Epidermal melanocyte (primary cell): ENCODE measurements around the gene UROS.

ENCODE experiments used
- DNase-seq: peaks from one replicate; pipeline ENCODE4 v3.0.0; 2011; ENCODE audit warnings: low spot score; ENCODE audit not compliant: insufficient read length

Gene UROS

DNA sequence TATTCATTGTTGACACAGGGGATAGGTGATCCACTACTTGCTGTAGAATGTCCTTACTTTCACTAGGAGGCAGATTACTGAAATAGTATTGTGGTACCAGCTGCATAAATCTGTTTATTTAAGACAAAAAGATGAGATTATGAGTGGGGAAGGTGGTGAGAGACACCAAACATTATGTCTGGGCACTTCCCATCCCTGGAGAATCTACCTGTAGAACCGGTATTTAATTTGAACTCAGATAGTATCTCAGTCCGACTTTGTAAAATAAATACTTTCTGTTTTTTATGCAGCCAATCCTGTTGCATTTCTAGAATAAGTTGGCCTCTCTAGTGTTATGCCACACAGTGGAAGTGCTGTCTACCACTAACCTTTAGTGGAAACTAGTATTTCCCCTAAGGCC is 13.7 kb upstream of the UROS start:
- DNase-seq: no peak

DNA sequence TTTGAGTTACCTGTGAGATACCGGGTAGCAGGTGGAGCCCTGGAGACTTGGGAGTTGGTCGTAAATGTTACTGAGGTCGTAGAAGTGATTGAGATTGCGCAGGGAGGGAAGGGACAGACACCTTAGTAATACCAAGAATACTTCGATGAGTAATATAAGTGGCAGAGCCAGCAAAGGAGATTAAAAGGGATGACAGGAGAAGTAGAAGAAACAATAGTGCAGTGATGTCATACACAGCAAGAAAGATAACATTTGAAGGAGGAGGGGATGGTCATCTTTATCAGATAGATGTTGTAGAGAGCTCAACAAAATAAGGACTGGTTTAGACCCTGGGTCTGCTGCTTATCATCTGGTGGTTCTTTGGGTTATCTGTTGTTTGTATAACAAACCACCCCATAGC is 5.3 kb upstream of the UROS start:
- no peak for DNase-seq

DNA sequence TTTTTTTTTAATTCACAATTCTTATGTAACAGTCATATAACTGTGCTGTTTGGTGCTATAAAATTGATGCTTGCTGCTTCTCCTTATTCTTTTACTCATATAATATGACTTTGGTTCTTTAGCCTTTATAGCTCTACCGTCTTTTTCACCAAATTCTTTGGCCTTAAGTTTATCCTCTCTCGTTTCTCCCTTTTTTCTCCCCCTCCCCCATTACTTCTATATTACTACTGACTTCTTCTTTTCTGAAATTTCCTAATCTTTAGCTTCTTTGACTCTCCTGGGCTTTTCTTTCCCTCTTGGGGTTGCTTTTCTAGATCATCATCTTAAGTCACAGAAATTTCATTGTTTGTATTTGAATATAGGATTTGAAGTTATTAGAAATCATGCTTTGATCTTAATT is 4.1 kb upstream of the UROS start:
- DNase-seq: no peak

DNA sequence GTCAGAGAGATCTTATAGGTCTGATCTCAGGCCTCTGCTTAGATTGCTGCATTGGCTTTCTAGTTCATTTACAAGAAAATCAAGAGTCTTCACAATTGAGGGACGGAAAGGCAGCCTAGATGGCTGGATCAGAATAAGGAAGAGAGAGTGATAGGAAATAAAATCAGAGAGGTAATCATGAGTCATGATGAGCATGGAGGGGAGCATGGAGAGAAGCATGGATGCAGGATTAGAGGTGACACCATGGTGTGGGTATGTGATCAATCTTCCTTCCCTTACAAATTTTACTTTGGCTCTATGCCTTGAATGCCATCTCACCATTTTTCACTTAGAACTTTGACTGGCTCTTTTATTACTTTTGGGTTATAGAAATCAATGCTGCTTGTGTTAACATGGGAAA is 1.7 kb upstream of the UROS start:
- no peak for DNase-seq

DNA sequence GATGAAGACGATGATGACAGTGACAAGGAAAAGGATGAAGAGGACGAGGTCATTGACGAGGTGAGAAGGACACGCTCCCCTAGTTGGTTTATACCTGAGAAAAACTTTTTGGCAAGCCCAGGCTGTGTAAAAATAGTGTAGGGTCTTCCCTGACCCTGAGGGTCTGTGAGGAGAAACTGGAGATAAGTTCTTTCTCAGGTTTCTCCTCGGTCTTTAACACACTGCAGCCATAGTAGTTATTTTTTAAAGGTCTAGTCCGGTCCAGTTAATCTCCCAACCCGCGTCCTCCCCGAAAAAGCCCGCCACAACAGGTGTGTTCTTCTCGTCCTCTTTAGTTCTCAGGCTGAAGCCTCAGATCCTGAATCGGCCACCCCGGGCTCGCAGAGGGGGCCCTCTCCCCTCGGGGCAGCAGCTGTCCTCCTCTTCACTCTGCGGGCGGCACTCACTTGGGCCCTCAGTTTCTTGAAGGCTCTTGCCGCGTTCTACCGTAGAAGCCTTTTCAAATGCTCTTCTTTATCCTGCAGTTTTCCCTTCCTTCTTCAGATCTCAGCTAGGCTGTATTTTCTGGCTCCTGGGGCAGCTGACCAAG is 699 bp upstream of the UROS start:
- no peak for DNase-seq

DNA sequence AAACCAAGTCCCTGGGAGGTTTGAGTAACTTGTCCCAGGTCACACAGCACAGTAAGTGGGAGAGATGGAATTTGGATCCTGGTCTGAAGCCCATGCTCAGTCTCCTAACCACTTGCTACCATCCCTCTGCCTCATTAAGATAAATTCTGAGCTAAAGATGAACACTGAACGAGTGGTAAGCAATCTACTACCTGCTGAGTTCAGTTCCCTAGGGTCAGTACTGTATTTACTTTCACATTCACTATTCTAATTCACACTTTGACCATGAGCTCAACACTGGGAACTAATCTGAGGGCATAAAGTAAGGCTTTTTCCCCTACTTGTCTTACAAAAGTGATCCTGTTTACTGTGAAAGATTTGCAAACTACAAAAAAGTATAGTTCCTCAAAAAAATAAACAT is 2.4 kb downstream of the UROS start:
- no peak for DNase-seq

DNA sequence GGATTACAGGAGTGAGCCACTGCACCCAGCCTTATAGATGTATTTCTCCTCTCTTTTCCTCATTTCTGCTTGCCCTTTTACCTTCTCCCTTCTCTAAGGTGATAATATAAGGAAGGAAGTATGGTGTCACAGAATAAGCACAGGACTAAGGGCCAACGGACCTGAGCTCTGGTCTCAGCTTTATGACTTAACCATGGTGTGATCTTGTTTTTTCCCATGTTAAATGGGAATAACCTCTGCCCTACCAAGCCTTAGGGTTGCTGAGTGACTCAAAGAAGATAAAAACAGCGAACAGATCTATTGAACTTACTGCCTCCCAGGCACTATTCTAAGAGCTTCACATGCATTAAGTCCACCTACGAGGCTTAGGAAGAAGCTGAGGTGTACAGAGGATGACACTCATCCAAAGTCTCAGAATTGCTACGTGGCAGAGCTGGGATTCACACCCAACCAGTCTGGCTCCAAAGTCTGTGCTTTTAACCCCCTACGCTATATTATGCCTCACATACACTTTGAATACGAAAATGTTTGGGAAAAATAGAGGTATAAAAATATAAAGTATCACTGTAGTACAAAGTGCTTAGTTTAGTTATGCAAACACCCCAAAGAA is 5.6 kb downstream of the UROS start:
- DNase-seq: no peak

DNA sequence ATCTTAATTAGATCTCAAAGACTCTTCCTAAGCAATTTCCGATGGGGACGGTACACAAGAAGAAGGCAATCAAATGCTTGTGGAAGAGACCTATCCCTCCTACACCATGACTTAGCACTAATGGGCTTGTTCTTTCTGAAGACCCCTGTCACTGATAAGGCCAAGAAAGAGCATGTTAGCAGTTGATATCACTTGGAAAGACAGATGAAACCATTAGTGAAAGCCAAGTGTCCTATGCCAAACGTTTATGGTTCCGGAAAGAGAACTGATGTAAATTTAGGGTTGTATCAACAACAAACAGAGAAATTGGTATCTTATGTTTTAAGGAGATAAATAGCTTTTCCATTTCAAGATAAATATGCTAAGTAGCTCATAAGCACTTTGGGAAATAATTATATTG is 6.5 kb downstream of the UROS start:
- DNase-seq: no peak

DNA sequence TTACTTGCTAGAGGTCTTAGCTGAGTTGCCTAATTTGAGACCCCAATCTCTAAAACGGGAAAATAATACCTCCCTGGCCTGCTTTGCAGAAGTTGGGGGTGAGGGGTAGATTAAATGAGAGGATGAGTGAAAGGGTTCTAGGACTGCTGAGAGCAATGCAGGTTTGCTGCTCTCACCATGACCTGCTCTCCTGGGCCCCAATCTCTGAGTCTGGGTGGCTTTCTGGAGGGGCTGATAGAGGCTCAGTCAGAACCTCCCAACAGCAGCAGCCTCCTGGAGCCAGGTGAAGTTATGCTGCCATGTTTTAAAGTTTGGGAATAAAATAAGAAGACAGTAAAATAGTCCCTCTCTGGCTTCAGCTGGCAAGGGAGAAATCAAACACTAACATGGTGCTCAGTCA is 7.3 kb downstream of the UROS start:
- DNase-seq: no peak

DNA sequence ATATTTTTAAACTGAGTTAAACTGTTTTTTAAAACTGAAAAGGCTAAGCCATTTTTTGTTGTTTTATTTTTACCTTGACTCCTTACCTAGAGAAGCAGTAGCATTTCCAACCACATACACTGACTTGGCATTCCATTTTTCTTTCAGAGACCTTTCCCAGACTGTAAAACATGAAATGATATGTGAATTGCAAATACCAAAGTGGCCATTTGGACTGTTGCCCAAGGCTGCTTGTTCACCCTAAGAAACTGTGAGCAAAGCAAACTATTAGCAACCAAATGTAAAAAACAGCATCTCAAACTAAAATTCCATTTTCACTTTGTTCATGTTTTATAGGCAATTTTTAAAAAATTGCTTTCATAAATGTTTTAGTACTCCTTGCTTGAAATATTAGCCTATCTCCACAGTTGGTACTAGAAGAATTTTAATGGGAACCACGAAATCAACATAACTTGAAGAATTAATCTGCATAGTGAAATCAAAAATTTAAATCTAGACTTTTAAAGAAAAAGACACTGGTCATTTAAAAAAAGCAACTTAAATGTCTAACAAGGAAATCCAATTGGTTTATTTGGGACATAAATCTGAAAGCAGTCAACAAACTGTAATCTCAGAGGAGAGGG is 10.8 kb downstream of the UROS start:
- DNase-seq: no peak

DNA sequence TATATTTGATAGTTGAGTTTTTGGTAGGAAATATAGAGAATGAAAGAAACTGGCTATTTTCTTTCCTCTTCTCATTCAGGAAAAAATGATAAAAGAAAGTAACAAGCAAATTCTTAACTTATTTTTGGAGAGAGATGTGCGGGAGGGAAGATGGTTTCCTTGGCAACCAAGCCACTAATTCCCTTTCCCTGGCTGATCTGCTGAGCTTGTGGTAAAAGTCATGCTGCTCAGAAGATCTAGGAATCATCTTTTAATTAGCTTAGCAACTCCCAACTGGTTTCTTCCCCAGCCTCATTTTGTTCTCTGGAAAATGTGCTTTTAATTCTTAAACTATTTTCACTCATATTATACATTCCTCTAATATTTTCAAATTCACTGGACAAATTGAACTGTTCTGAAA is 11.8 kb downstream of the UROS start:
- no peak for DNase-seq

DNA sequence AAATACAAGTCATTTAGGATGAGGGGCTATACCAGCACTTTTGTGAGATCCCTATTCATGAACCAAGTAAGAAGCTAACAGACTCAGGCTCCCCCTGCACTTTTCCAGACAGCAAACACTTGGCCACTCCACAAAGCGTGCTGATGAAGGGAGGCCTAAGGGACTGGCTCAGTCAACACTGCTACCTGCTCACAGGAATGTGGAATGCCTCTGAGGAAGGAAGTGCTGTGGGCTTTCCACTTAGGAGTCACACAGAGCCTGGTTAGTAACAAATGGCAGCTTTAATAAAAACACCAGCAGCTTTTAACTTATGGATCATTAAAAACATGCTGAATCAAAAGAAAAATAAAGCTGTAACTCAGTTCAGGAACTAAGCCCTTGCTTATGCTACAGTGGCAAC is 15.0 kb downstream of the UROS start:
- no peak for DNase-seq

DNA sequence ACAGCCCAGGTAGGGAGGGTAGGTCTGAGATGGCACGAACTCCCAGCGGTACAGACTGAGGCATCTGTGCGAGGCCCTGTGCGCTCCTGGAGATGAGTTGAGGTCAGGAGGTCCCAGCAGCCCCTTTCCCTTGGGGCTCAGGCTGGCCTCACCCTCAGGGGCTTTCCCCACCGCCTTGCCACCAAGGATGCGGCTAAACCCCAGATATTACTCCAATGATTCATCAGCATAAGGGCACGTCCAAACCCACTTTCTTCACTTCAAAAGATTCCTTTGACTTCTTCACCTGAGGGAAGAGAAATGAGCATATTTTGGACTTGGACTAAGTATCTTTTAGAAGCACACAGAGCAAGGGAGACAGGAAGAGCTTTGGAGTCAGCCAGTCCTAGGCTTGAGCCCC is 20.3 kb downstream of the UROS start:
- no peak for DNase-seq

DNA sequence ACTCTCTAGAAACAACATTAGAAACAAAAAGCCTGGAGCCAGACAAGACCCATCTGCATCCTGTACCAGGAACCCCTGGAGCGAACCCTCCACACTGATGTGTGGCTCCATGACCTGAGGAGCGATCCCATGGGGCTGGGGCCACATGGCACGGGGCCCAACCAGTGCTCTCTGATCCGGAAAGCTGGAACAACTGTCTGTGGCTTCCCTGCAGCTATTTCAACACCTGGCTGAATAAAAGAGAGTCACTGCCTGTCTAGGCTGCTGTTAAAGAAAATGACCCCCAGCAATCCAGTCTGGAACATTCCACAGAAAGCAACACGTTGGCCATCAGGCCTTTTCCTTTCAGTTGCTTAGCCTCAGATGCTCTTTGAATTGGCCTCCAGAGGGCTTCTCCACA is 20.9 kb downstream of the UROS start:
- DNase-seq: no peak

DNA sequence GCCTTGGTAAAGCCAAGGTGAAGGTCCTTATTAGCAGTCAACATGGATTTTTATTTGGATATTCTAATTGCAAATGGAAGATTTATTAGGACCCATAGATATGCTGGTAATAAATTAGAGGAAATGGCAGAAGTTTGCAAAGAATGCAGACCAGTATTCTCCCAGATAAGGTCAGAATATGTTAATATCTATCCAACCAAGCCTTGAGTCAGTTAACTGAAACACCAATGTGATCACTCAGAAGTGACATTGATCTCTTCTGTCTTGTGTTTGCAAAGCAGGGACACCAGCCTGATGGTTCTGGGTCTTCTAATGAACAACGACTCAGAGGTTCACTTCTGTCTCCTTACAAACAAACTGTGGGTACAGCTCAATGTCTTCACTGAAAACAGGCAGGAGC is 21.5 kb downstream of the UROS start:
- DNase-seq: no peak

DNA sequence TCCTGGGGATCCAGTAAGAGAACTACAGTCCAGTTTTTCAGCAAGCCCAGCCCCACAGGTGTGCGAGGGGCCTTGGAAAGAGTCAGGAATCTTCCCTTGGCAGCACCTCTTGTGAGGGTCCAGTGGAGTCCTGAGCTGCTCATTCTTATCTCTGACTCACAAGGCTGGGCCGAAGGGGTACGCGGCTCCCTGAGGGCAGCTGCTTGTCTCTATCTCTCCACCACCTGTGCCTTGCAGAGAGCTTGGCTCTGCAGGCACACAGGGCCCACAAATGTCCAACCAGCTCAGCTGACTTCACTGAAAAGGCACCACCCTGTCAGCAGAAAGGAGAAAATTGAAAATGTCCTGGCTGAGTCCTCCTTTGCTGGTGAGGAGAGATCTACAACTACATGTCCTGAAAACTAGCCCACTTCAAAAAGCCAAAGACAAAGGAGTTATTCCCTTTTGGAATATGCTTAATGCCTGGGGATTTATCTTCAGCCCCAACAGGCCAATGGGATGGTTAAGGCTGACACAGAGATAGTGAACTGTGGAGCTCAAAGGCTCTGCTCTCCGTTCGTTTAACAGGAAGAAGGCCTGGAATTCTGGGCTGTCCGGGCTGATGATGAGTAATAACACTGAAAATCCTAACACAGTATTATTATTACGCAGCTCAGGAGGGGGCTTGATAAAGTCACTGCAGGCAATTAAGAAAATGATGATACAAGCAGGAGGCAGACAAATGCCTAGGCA is 23.4 kb downstream of the UROS start:
- DNase-seq: no peak

DNA sequence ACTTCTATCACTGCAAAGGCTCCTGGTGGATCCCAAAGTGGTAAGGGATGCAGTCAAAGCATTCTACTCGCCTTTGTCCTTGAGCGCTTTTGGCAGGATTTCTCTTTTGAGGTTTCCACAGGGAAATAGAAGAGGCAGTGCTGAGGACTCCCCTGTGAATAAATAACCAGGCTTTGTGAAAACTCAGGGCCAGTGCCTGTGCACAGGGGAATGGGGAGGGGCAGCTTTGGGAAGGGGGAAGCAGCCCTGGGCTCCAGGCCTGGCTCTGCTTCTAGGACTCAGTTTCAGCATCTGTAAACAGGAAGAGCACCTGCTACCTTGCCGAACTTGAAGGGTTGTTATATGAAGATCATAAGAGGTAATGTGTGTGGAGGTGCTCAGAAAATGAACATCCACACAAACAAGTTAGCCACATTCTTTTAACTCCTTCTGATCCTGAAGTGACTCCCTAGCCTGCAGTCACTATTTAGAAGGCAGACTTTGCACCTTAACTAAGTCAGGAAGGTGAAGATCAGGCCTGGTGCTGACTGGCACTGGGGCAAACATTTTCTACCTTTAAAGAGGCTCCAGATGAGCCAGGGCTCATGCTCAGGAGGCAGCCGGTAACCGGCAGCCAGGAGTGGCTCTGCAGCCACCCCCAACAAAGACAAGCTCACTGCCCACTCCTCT is 24.9 kb downstream of the UROS start:
- DNase-seq: no peak

DNA sequence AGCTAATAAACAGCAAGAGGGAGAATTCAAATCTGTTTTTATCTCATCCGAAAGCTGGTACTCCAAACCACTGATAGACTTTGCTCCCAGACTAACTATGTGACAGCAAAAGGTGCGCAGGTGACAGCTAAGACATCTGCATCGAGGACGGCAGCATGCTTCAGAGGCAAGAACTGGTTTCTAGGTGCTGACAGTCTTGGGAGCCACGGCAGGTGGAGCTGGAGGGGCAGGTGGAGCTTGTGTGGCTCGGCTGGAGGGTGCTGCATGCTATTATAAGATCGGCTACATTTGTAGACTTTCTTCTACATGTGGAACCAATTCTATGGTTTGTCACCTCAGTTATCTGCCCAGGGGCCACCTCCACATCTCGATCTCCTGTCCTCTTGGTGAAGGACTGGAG is 25.6 kb downstream of the UROS start:
- DNase-seq: no peak

DNA sequence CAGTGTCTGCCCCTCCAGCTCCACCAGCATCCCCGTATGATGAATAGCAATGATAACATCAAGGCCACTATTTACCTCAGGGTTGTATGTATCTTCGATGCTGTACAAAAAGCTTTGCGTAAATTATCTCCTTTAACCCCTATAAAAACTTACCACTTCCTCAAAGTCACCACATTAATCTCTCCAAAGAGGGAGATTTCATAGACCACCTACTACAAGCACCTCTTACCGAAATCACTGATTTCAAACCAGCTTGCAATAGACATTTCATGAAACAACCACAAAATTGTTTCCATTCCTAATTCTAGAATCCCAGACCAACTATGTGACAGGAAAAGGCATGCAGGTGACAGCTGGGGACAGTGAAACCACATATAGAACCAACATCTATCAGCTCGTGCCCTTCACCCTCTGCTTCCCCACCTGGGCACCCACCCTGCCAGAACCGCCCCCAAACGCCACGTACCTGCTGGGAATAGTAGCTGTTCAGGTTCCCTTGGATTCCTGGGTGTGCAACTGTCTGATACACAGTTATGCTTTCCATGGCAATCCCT is 27.3 kb downstream of the UROS start:
- no peak for DNase-seq

DNA sequence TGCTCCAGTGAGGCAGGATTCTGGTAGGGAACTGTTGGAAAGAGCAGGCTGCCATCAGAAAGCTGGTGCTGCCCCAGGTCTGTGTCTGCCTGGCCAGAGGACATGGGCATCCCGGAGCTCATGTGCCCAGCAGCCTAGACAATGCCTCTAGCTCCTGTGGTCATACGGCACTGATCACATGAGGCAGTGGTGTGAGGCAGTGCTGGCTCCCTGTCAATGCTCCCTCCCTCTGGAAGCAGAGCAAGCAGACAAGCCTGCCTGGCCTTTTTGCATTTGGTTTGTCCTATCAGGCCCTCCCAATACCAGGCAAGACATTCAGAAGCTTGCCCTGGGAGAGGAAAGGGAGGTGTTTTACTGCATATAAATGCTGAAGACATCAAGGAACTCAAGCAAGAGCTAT is 27.9 kb downstream of the UROS start:
- DNase-seq: peak; percentile 76

DNA sequence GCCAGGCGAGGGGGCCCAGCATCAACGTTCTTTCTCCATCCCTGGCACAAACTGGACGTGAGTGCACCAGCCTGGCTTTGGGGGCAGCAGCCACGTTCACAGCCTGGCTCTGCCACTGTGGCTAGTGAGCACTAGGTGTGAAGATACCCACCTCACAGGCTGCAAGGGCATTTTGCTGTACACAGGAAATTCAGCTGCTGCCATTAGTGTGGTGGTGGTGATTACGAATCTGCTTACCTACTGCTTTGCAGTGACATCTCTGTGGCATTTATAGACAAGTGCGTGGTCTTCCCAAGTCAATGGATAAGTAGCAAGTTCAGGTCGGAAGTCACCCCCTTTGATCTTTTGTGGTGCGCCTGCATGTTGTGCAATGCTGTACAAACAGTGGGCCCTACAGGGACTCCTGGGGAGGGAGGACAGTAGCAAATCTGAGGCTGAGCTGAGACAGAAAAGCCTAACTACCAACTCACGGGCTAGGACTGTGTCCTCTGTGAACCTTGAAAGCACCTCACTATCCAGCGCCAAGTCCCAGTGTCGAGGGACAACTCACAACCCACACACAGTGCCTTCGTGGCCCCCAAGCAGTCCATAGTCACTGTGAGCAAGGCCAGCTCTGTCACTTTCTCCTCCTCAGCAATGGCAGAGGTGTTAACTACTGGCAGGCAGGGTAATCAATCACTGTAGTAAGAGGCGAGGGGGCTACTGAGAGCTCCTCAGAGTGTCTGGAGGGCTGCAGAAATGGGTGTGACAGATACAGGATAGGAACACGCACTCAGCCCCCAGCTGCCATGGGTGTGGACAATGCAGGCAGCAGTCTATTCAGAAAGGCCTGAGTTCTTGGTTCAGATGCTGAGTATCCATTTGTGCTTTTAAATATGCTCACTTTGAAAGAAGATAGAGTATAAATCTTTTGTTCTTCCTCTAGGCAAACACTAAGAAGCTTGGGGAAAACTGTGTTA is 30.4 kb downstream of the UROS start:
- no peak for DNase-seq
